Sigmoid colon (tissue), 7 donors: ENCODE data around the gene ABHD15. TPM values are rescaled to one million over a fixed set of nuclear protein-coding genes. Genes with fewer than 3 reads are reported as not detected.

Experiments used
- DNase-seq: peaks from one replicate; pipeline ENCODE4 v3.0.0-alpha.2; 2019
- H3K27ac ChIP-seq, 4 donors: fragments of 200-600 bp; sonication (generic); one replicate each; pipeline ENCODE4 v1.5.1; 2016 to 2019; ENCODE audit warnings: mild to moderate bottlenecking in 1 of 4
- H3K27me3 ChIP-seq, 3 donors: fragments of 200-600 bp; sonication (generic); one replicate each; pipeline ENCODE4 v1.5.1; 2019; ENCODE audit warnings: mild to moderate bottlenecking in 1 of 3
- H3K36me3 ChIP-seq, 4 donors: fragments of 200-600 bp; sonication (generic); one replicate each; pipeline ENCODE4 v1.5.1; 2016 to 2019
- H3K4me1 ChIP-seq, 4 donors: fragments of 200-600 bp; sonication (generic); one replicate each; pipeline ENCODE4 v1.5.1; 2017 to 2019
- H3K4me3 ChIP-seq, 4 donors: fragments of 200-600 bp; sonication (generic); one replicate each; pipeline ENCODE4 v1.5.1; 2017 to 2019; ENCODE audit warnings: mild to moderate bottlenecking in 2 of 4, moderate library complexity in 1 of 4
- H3K9me3 ChIP-seq, 4 donors: fragments of 200-600 bp in 3 of 4; sonication (generic) in 3 of 4; one replicate each; pipeline versions ENCODE4 v1.5.1 to v1.6.1; 2013 to 2019
- EP300 ChIP-seq, 4 donors: sonication (generic); formaldehyde crosslinking; IDR thresholded peaks; one replicate each; pipeline ENCODE4 v1.6.1; 2017; ENCODE audit warnings: antibody characterized with exemption in 4 of 4
- POLR2A ChIP-seq, 2 donors: fragments of 450-650 bp; IDR thresholded peaks; one replicate each; pipeline ENCODE4 v1.6.1; 2016; ENCODE audit warnings: antibody characterized with exemption in 2 of 2, mild to moderate bottlenecking in 2 of 2, moderate library complexity in 2 of 2
- POLR2AphosphoS5 ChIP-seq, 4 donors: sonication (generic); formaldehyde crosslinking; IDR thresholded peaks; one replicate each; pipeline ENCODE4 v1.6.1; 2017; ENCODE audit warnings: antibody characterized with exemption in 4 of 4
- WGBS, 2 donors: extraction: QIAGEN DNeasy Blood & Tissue Kit; methylation state at CpG; one replicate each; pipeline ENCODE4 v1.1.7; 2013; 5-methylcytosine and 5-hydroxymethylcytosine counted together
- intact Hi-C: fragments of 100-400 bp; cut with DNase I; formaldehyde crosslinking; loops from one replicate; pipeline ENCODE4 v1.15.1; 2023
- polyA plus RNA-seq, 3 donors: library from polyadenylated mRNA; stranded (reverse); fragments of 200-250 nt; gene quantifications; one replicate each; pipeline ENCODE4 v1.2.3, GENCODE V29; 2013
- total RNA-seq, 4 donors: library from RNA; depleted of rRNA; stranded (reverse); fragments of >200 nt; gene quantifications; one replicate each; pipeline ENCODE4 v1.1.0, GENCODE V29; 2016
- TF ChIP-seq, protein P1 (sequence below), 4 experiments: fragments of 450-650 bp in 3 of 4; fragments of 200-600 bp in 1 of 4; IDR thresholded peaks; one replicate each; pipeline ENCODE4 v1.5.1; 2016 to 2019; ENCODE audit warnings: antibody characterized with exemption in 4 of 4, mild to moderate bottlenecking in 3 of 4, moderate library complexity in 2 of 4
- donor health status: healthy with polysubstance abuse.
- donor health status: Bipolar disorder and iron deficiency.
- donor health status: healthy.

The ABHD15 gene
- total and polyA plus RNA-seq, 7 donors = 4.1 to 10.8 (median 5.4) TPM

DNA sequence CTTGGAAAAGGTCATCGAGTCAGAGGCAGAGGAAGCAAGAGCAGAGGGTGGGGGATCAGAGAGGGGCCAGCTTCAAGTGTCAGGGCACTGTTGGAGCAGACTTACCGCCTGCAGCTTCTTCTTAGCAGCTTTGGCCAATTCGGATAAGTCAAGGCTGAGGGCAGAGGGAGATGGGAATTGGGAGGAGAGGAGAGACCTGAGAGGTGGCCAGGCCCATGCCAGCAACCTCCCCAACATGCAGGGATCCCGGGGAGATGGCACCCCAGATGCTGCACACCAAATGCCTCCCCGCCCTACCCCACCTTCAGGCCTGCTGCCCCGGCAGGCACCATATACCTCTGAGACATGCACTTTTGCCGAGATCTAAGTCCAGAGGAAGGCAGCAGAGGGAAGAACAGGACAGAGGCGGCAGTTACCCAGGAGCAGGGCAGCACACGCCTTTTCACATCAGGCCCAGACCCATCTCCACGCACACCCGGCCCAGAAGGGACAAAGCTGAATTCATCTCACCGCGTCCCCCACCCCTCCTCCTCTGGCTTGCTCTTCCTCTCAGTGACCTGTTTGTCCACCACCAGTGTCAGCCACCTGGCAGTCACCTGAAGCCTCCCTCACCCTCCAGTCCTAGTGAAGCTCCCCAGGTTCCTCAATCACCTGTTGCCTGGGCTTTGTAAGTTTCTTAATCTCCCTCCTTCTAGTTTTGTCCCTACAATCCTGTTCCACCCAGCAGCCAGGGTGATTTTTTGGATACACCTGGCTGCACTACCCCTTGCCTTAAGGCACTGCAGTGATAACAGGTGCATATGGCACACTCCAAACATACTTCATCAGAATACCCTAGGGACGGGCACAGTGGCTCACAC lies 12.0 kb upstream of the ABHD15 start:
- no peaks in the 10 kb centered on the region for H3K9me3 ChIP-seq
- WGBS, 2 donors = 92 to 95% methylated on average over 14 of the region's 14 CpGs
- TF ChIP-seq POLR2A (IDR thresholded peaks at IDR 0.05) = no peak
- TF ChIP-seq, protein P1, sequence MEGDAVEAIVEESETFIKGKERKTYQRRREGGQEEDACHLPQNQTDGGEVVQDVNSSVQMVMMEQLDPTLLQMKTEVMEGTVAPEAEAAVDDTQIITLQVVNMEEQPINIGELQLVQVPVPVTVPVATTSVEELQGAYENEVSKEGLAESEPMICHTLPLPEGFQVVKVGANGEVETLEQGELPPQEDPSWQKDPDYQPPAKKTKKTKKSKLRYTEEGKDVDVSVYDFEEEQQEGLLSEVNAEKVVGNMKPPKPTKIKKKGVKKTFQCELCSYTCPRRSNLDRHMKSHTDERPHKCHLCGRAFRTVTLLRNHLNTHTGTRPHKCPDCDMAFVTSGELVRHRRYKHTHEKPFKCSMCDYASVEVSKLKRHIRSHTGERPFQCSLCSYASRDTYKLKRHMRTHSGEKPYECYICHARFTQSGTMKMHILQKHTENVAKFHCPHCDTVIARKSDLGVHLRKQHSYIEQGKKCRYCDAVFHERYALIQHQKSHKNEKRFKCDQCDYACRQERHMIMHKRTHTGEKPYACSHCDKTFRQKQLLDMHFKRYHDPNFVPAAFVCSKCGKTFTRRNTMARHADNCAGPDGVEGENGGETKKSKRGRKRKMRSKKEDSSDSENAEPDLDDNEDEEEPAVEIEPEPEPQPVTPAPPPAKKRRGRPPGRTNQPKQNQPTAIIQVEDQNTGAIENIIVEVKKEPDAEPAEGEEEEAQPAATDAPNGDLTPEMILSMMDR (IDR thresholded peaks at IDR 0.05) = no peak
- TF ChIP-seq POLR2AphosphoS5 (IDR thresholded peaks at IDR 0.05) = no peak
- no peak for TF ChIP-seq EP300 (IDR thresholded peaks at IDR 0.05)
- H3K36me3 ChIP-seq = peaks cover 30 to 71% (median 45%) of the 10 kb centered on the region in 4 donors
- DNase-seq = no peak
- H3K27ac ChIP-seq = peak overlapping the region in 1 of 4 donors; percentile 63
- H3K27me3 ChIP-seq = no peaks in the 10 kb centered on the region
- intact Hi-C loops = no loop called here
- peaks cover 0 to 22% (median 18%) of the 10 kb centered on the region in 4 donors for H3K4me1 ChIP-seq
- H3K4me3 ChIP-seq = no peak overlapping the region

GRCh38 chr17:29577385-29578211 lies 10.8 kb upstream of the ABHD15 start:
- no peak overlapping the region for H3K4me3 ChIP-seq
- no peaks in the 10 kb centered on the region for H3K27me3 ChIP-seq

GRCh38 chr17:29577001-29577370 lies 10.1 kb upstream of the ABHD15 start:
- no peak for DNase-seq
- H3K9me3 ChIP-seq = no peaks in the 10 kb centered on the region
- peak overlapping the region in 3 of 4 donors; percentile 44 to 63 (median 58) for H3K27ac ChIP-seq
- no peaks in the 10 kb centered on the region for H3K27me3 ChIP-seq
- WGBS, 2 donors = 96 to 97% methylated on average over 9 of the region's 9 CpGs
- peaks cover 30 to 63% (median 40%) of the 10 kb centered on the region in 4 donors for H3K36me3 ChIP-seq
- intact Hi-C loops = no loop called here
- no peak overlapping the region for H3K4me3 ChIP-seq
- TF ChIP-seq POLR2AphosphoS5 (IDR thresholded peaks at IDR 0.05) (no peak), POLR2A (IDR thresholded peaks at IDR 0.05) (no peak), EP300 (IDR thresholded peaks at IDR 0.05) (no peak)
- TF ChIP-seq, protein P1 (IDR thresholded peaks at IDR 0.05) = no peak
- H3K4me1 ChIP-seq = peaks cover 0 to 33% (median 29%) of the 10 kb centered on the region in 4 donors

More at GRCh38 chr17:29577385-29578211, 10.8 kb upstream of the ABHD15 start:
- intact Hi-C loops = no loop called here
- no peaks in the 10 kb centered on the region for H3K9me3 ChIP-seq
- WGBS, 2 donors = 80 to 83% methylated on average over 22 of the region's 22 CpGs
- TF ChIP-seq POLR2A (IDR thresholded peaks at IDR 0.05) (no peak), EP300 (IDR thresholded peaks at IDR 0.05) (no peak)
- peak overlapping the region in 3 of 4 donors; percentile 44 to 63 (median 58) for H3K27ac ChIP-seq
- H3K4me1 ChIP-seq = peaks cover 0 to 27% (median 22%) of the 10 kb centered on the region in 4 donors
- no peak for DNase-seq
- H3K36me3 ChIP-seq = peaks cover 30 to 69% (median 45%) of the 10 kb centered on the region in 4 donors

GRCh38 chr17:29576214-29577000 lies 9.6 kb upstream of the ABHD15 start:
- TF ChIP-seq EP300 (IDR thresholded peaks at IDR 0.05) (no peak), POLR2A (IDR thresholded peaks at IDR 0.05) (no peak)
- H3K36me3 ChIP-seq = peaks cover 24 to 57% (median 35%) of the 10 kb centered on the region in 4 donors
- 94% methylated on average over 37 of the region's 37 CpGs for WGBS, 2 donors
- H3K27ac ChIP-seq = no peak overlapping the region
- peaks cover 0 to 39% (median 32%) of the 10 kb centered on the region in 4 donors for H3K4me1 ChIP-seq
- intact Hi-C loops = no loop called here
- no peaks in the 10 kb centered on the region for H3K27me3 ChIP-seq
- no peak overlapping the region for H3K4me3 ChIP-seq
- no peaks in the 10 kb centered on the region for H3K9me3 ChIP-seq
- no peak for DNase-seq

DNA sequence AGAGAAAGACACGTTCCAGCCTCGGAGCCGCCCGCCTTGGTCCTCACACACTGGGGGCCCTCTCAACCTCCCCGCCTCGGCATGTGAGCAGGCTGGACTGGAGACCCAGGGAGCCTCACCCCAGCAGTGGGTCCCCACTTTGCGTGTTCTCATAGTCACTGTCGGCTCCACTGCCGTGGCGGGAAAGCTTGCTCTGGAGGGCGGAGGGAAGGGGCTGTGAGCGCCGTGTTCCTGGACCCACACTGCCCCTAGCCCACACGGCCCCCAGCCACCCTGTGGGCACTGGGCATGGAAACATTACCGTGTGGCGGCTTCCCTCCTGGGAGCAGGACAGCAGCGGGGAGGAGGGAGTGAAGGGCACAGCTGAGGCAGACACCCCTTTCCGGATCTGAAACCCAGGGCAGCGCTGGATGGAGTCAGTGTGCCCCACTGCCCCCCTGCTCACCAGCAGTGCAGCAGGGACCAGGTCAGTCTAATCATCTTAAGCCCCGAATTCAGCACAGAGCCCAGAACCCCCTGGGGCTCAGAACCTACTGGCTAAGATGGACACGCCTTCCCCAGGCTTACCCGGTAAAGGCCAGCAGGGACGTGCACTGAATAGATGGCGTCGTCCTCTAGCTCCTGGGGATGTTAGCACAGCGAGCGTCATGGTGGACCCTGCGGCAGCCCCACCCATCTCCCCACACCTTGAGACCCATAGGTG lies 8.8 kb upstream of the ABHD15 start:
- 90 to 92% methylated on average over 28 of the region's 28 CpGs for WGBS, 2 donors
- Histone ChIP-seq H3K27ac (no peak overlapping the region), H3K9me3 (no peaks in the 10 kb centered on the region), H3K4me1 (peaks cover 0 to 39% (median 32%) of the 10 kb centered on the region in 4 donors), H3K4me3 (no peak overlapping the region), H3K27me3 (no peaks in the 10 kb centered on the region), H3K36me3 (peaks cover 21 to 51% (median 29%) of the 10 kb centered on the region in 4 donors)
- TF ChIP-seq EP300 (IDR thresholded peaks at IDR 0.05) (no peak), POLR2A (IDR thresholded peaks at IDR 0.05) (no peak), POLR2AphosphoS5 (IDR thresholded peaks at IDR 0.05) (no peak)
- TF ChIP-seq, protein P1 (IDR thresholded peaks at IDR 0.05) = no peak
- intact Hi-C loops = loop anchor here (2.0 kb wide), 1 partner anchor 13 kb away; the partner anchor contains the start of gene GIT1
- no peak for DNase-seq
